ENCODE results near the gene ATP5F1C.
"Not testable (repeated sequence)": the region's sequence is repeated elsewhere in the genome, so short reads cannot be mapped to it uniquely, and the experiment has no call there.

The ATP5F1C gene

GRCh38 chr10:7794251-7795026, 6.5 kb downstream of the ATP5F1C start:
- no peak for DNase-seq (ENCODE audit: low read depth in 2 of 2)

- DNase-seq (ENCODE audit: low read depth in 2 of 2): no peak
Observed at GRCh38 chr10:7795605-7796004, 7.6 kb downstream of the ATP5F1C start.

- DNase-seq (ENCODE audit: low read depth in 2 of 2): no peak
Observed at GRCh38 chr10:7797582-7797981, 9.6 kb downstream of the ATP5F1C start.

GRCh38 chr10:7802606-7803005, 14.6 kb downstream of the ATP5F1C start:
- DNase-seq (ENCODE audit: low read depth in 2 of 2): no peak

- DNase-seq (ENCODE audit: low read depth in 2 of 2): no peak
Observed at GRCh38 chr10:7804216-7804615, 16.2 kb downstream of the ATP5F1C start.

GRCh38 chr10:7804741-7805140, 16.8 kb downstream of the ATP5F1C start:
- DNase-seq (ENCODE audit: low read depth in 2 of 2): no peak

- DNase-seq (ENCODE audit: low read depth in 2 of 2): no peak
Observed at GRCh38 chr10:7808686-7809267, 20.8 kb downstream of the ATP5F1C start.

GRCh38 chr10:7810443-7810842, 22.5 kb downstream of the ATP5F1C start:
- no peak for DNase-seq (ENCODE audit: low read depth in 2 of 2)

- no peak for DNase-seq (ENCODE audit: low read depth in 2 of 2)
Observed at GRCh38 chr10:7811000-7811399, 23.0 kb downstream of the ATP5F1C start.

- DNase-seq (ENCODE audit: low read depth in 2 of 2): not testable (repeated sequence)
Observed at GRCh38 chr10:7811743-7812142, 23.8 kb downstream of the ATP5F1C start.

- no peak for DNase-seq (ENCODE audit: low read depth in 2 of 2)
Observed at GRCh38 chr10:7813481-7813880, 25.5 kb downstream of the ATP5F1C start.

GRCh38 chr10:7817576-7817975, 29.6 kb downstream of the ATP5F1C start:
- DNase-seq (ENCODE audit: low read depth in 2 of 2): no peak

- DNase-seq (ENCODE audit: low read depth in 2 of 2): no peak
Observed at GRCh38 chr10:7817984-7818294, 30.0 kb downstream of the ATP5F1C start.

- DNase-seq (ENCODE audit: low read depth in 2 of 2): peak; percentile 78 to 86
Observed at GRCh38 chr10:7818295-7819120, 30.5 kb downstream of the ATP5F1C start, which contains the start of gene TAF3. TAF3 (plus strand) TSS chr10:7818505; CDS start chr10:7818710, 205 bp downstream.

GRCh38 chr10:7819121-7819460, 31.1 kb downstream of the ATP5F1C start:
- no peak for DNase-seq (ENCODE audit: low read depth in 2 of 2)

- DNase-seq (ENCODE audit: low read depth in 2 of 2): no peak
Observed at GRCh38 chr10:7824251-7824650, 36.3 kb downstream of the ATP5F1C start.

GRCh38 chr10:7826971-7827370, 39.0 kb downstream of the ATP5F1C start:
- no peak for DNase-seq (ENCODE audit: low read depth in 2 of 2)

GRCh38 chr10:7829289-7829834, 41.4 kb downstream of the ATP5F1C start:
- no peak for DNase-seq (ENCODE audit: low read depth in 2 of 2)

GRCh38 chr10:7832060-7832459, 44.1 kb downstream of the ATP5F1C start:
- no peak for DNase-seq (ENCODE audit: low read depth in 2 of 2)

- DNase-seq (ENCODE audit: low read depth in 2 of 2): no peak
Observed at GRCh38 chr10:7833210-7833609, 45.2 kb downstream of the ATP5F1C start.

- DNase-seq (ENCODE audit: low read depth in 2 of 2): no peak
Observed at GRCh38 chr10:7834262-7834661, 46.3 kb downstream of the ATP5F1C start.

- DNase-seq (ENCODE audit: low read depth in 2 of 2): no peak
Observed at GRCh38 chr10:7836571-7836970, 48.6 kb downstream of the ATP5F1C start.

- DNase-seq (ENCODE audit: low read depth in 2 of 2): no peak
Observed at GRCh38 chr10:7846591-7846990, 58.6 kb downstream of the ATP5F1C start.
